Central memory CD8-positive, alpha-beta T cell (primary cell): Measurements from ENCODE around the gene SORL1-AS1.
"Not testable (repeated sequence)": the region's sequence is repeated elsewhere in the genome, so short reads cannot be mapped to it uniquely, and the experiment has no call there.

Experiments
- ATAC-seq: fragments of 150-1000 bp; cut with Tn5 transposase; replicated peaks from 2 replicates; pipeline ENCODE4 v1.10.0; 2022; ENCODE audit warnings: mild to moderate bottlenecking, moderate FRiP score, moderate number of reproducible peaks; ENCODE audit not compliant: poor library complexity, severe bottlenecking; ENCODE audit errors: extremely low read depth
- DNase-seq, 2 donors: peaks; one replicate each; pipeline ENCODE4 v3.0.0; 2021; ENCODE audit warnings: low spot score in 2 of 2
- H3K27ac Mint-ChIP-seq: one replicate; pipeline ENCODE4 v1.8.0; 2022; ENCODE audit warnings: low read depth, mild to moderate bottlenecking, moderate library complexity, mixed read lengths
- H3K27me3 Mint-ChIP-seq: one replicate; pipeline ENCODE4 v1.8.0; 2022; ENCODE audit warnings: mixed read lengths
- H3K36me3 Mint-ChIP-seq: one replicate; pipeline ENCODE4 v1.8.0; 2022; ENCODE audit warnings: mild to moderate bottlenecking, moderate library complexity, mixed read lengths; ENCODE audit not compliant: insufficient read depth
- H3K4me1 Mint-ChIP-seq: one replicate; pipeline ENCODE4 v1.8.0; 2022; ENCODE audit warnings: mixed read lengths
- H3K4me3 Mint-ChIP-seq: one replicate; pipeline ENCODE4 v1.8.0; 2022; ENCODE audit warnings: mild to moderate bottlenecking, moderate library complexity, mixed read lengths
- H3K9me3 Mint-ChIP-seq: one replicate; pipeline ENCODE4 v1.8.0; 2022; ENCODE audit warnings: mixed read lengths

Gene SORL1-AS1

GRCh38 chr11:121483805-121484480, 31.2 kb upstream of the SORL1-AS1 start:
- Mint-ChIP-seq H3K36me3 (peaks cover 33% of the 10 kb centered on the region), H3K4me1 (peaks cover 74% of the 10 kb centered on the region), H3K27ac (peak overlapping the region; percentile 97), H3K27me3 (no peaks in the 10 kb centered on the region), H3K4me3 (peak overlapping the region; percentile 37), H3K9me3 (no peaks in the 10 kb centered on the region)
- ATAC-seq (no peak), DNase-seq (no peak)

- Mint-ChIP-seq H3K9me3 (no peaks in the 10 kb centered on the region), H3K27ac (peak overlapping the region; percentile 97), H3K27me3 (no peaks in the 10 kb centered on the region), H3K4me1 (peaks cover 72% of the 10 kb centered on the region), H3K4me3 (peak overlapping the region; percentile 77), H3K36me3 (peaks cover 33% of the 10 kb centered on the region)
- DNase-seq: peak; percentile 52 to 81
- peak; percentile 89 for ATAC-seq
Observed at GRCh38 chr11:121482231-121483129, 29.7 kb upstream of the SORL1-AS1 start.

- H3K9me3 Mint-ChIP-seq, H3K27me3 Mint-ChIP-seq: not testable (repeated sequence)
- Mint-ChIP-seq H3K4me3 (peak overlapping the region; percentile 77), H3K4me1 (peaks cover 73% of the 10 kb centered on the region), H3K36me3 (peaks cover 38% of the 10 kb centered on the region), H3K27ac (peak overlapping the region; percentile 97)
- ATAC-seq: peak; percentile 85
- peak; percentile 42 to 78 for DNase-seq
Observed at GRCh38 chr11:121481484-121482230, 28.9 kb upstream of the SORL1-AS1 start.

DNA sequence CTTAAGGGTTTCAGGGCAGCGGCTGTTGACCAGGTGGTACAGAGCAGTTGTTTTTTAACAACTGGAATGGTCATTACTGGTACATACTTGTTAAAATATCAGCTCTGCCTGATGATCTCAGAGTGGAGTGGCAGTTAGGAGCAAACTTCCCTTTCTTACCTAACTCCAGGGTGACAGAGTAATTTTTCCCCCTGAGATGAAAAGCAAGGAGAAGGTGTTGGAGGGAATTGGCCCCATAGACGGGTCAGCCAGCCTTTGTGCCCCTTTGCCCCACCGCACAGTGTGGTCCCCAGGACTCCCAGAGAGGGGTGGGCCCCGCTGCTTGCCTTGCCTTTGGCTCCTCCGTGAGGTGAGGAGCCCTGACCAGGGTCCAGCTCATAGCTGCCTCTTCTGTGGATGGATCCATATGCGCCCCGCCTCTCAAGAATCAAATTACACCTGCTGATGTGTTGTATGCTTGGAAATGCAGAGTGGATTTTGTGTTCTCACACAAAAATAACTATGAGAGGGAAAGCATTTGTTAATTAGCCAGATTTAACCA, 27.0 kb upstream of the SORL1-AS1 start:
- Mint-ChIP-seq H3K27ac (peak overlapping the region; percentile 18), H3K9me3 (no peaks in the 10 kb centered on the region), H3K36me3 (peaks cover 32% of the 10 kb centered on the region), H3K4me3 (no peak overlapping the region), H3K4me1 (peaks cover 76% of the 10 kb centered on the region), H3K27me3 (no peaks in the 10 kb centered on the region)
- DNase-seq (no peak), ATAC-seq (no peak)

GRCh38 chr11:121478895-121479697, 26.3 kb upstream of the SORL1-AS1 start:
- no peak for DNase-seq
- no peaks in the 10 kb centered on the region for H3K27me3 Mint-ChIP-seq
- no peak overlapping the region for H3K4me3 Mint-ChIP-seq
- peaks cover 75% of the 10 kb centered on the region for H3K4me1 Mint-ChIP-seq
- H3K36me3 Mint-ChIP-seq: peaks cover 29% of the 10 kb centered on the region
- H3K27ac Mint-ChIP-seq: peak overlapping the region; percentile 18
- H3K9me3 Mint-ChIP-seq: no peaks in the 10 kb centered on the region
- ATAC-seq: no peak

- Mint-ChIP-seq H3K4me1 (peaks cover 73% of the 10 kb centered on the region), H3K9me3 (no peaks in the 10 kb centered on the region), H3K4me3 (no peak overlapping the region), H3K36me3 (peaks cover 29% of the 10 kb centered on the region), H3K27ac (no peak overlapping the region), H3K27me3 (no peaks in the 10 kb centered on the region)
- no peak for DNase-seq
- no peak for ATAC-seq
Observed at GRCh38 chr11:121478226-121478894, 25.6 kb upstream of the SORL1-AS1 start.

GRCh38 chr11:121476379-121477032, 23.7 kb upstream of the SORL1-AS1 start:
- Mint-ChIP-seq H3K36me3 (peaks cover 29% of the 10 kb centered on the region), H3K9me3 (no peaks in the 10 kb centered on the region), H3K27me3 (no peaks in the 10 kb centered on the region), H3K4me3 (no peak overlapping the region), H3K4me1 (peaks cover 74% of the 10 kb centered on the region), H3K27ac (peak overlapping the region; percentile 74)
- ATAC-seq (no peak), DNase-seq (no peak)

DNA sequence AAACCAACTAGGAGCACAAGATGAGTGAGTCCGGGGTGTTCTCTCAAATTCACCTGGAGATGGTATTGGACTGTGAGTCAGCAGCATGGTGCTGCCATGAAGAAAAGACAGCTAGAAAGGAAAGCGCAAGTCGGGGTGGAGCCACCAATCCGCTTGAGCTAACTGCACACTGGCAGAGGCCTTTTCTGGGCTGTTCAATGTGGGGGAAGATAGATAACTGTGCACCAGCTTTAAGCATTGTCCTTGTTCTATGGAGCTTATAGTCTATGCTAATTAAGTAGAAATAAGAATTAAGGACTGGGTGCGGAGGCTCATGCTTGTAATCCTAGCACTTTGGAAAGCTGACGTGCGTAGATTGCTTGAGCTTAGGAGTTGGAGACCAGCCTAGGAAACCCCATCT, 21.9 kb upstream of the SORL1-AS1 start:
- Mint-ChIP-seq H3K4me1 (peaks cover 76% of the 10 kb centered on the region), H3K9me3 (no peaks in the 10 kb centered on the region), H3K4me3 (no peak overlapping the region), H3K27me3 (no peaks in the 10 kb centered on the region), H3K36me3 (peaks cover 40% of the 10 kb centered on the region), H3K27ac (peak overlapping the region; percentile 23)
- ATAC-seq: no peak
- DNase-seq: no peak

DNA sequence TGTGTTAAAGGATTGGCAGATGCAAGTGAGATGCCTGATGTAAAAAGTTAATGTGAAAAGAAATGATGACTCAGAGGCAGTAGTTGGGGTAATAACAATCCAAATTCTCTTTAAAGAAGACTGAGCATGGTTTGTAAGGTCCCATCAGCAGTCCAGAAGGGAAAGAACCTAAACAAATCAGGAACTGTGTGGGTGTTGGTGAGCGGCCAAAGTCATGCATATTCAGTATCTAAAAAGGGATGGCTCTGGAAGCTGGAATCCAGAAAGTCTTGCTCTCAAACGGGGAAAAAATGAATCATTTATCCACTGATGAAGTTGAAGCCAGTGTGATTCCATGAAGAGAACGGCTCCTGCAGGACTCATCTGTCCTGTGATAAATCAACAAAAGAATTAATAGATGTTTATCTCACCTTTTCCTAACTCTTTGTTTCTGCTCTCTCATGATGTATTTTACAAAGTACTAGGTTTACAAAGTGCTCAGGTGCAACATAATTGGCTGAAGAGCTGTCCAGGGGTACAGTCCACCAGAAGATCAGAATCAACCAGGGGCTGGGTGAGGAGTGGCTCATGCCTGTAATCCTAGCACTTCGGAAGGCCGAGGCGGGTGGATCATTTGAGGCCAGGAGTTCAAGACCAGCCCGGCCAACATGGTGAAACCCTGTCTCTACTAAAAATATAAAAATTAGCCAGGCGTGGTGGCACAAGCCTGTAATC, 20.5 kb upstream of the SORL1-AS1 start:
- peak overlapping the region; percentile 95 for H3K27ac Mint-ChIP-seq
- H3K36me3 Mint-ChIP-seq: peaks cover 45% of the 10 kb centered on the region
- ATAC-seq: no peak
- no peaks in the 10 kb centered on the region for H3K9me3 Mint-ChIP-seq
- no peak for DNase-seq
- peaks cover 81% of the 10 kb centered on the region for H3K4me1 Mint-ChIP-seq
- H3K27me3 Mint-ChIP-seq: no peaks in the 10 kb centered on the region
- H3K4me3 Mint-ChIP-seq: peak overlapping the region; percentile 71

DNA sequence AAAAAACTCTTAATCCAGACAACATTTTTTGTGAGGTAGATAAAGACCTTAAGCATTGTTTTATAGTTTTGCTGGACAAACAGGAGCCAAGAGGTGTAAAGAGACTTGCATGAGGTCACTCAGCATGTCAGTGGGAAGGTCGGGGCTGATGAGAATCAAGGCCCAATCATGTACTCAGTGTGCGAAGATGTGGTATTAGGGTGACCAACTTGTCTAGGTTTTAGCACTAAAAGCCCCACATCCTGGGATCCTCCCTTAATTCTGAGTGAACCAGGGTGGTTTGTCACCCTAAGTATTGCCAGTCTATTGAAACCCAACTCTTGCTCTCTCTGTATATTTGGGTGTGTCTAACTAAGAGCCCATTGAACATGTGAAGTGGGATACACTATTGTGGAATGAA, 19.5 kb upstream of the SORL1-AS1 start:
- peak overlapping the region; percentile 95 for H3K27ac Mint-ChIP-seq
- peaks cover 41% of the 10 kb centered on the region for H3K36me3 Mint-ChIP-seq
- DNase-seq (no peak), ATAC-seq (peak; percentile 76)
- H3K4me3 Mint-ChIP-seq: peak overlapping the region; percentile 71
- H3K9me3 Mint-ChIP-seq: no peaks in the 10 kb centered on the region
- peaks cover 85% of the 10 kb centered on the region for H3K4me1 Mint-ChIP-seq
- H3K27me3 Mint-ChIP-seq: no peaks in the 10 kb centered on the region
